HG03571 (cell line): ENCODE data around the gene CIC.

Experiments used
- ATAC-seq: cut with Tn5 transposase; IDR thresholded peaks from one replicate; pipeline ENCODE4 v1.9.1; 2021; ENCODE audit not compliant: unreplicated experiment

Gene CIC

GRCh38 chr19:42306646-42307045 is 37.6 kb downstream of the CIC start:
- no peak for ATAC-seq

GRCh38 chr19:42309686-42310085 is 40.6 kb downstream of the CIC start:
- no peak for ATAC-seq

GRCh38 chr19:42311657-42312056 is 42.6 kb downstream of the CIC start:
- no peak for ATAC-seq

GRCh38 chr19:42312370-42312769 is 43.3 kb downstream of the CIC start:
- ATAC-seq: no peak

- ATAC-seq: no peak
These were observed 44.2 kb downstream of the CIC start, which contains the start of gene TMEM145 for GRCh38 chr19:42313096-42313839. TSS of gene TMEM145 (plus strand) at chr19:42313309. CDS start at chr19:42313377, 68 bp downstream.

- no peak for ATAC-seq
These were observed 45.0 kb downstream of the CIC start for GRCh38 chr19:42313840-42314755.

- no peak for ATAC-seq
These were observed 46.0 kb downstream of the CIC start for GRCh38 chr19:42315024-42315423.

- peak; percentile 72 for ATAC-seq
These were observed 47.5 kb downstream of the CIC start for GRCh38 chr19:42316223-42317211.

GRCh38 chr19:42317535-42317934 is 48.5 kb downstream of the CIC start:
- ATAC-seq: no peak

GRCh38 chr19:42322305-42322704 is 53.3 kb downstream of the CIC start:
- ATAC-seq: no peak

- ATAC-seq: no peak
These were observed 54.4 kb downstream of the CIC start for GRCh38 chr19:42323473-42323851.

GRCh38 chr19:42323852-42324654 is 55.0 kb downstream of the CIC start:
- no peak for ATAC-seq

GRCh38 chr19:42324655-42325307 is 55.7 kb downstream of the CIC start:
- no peak for ATAC-seq

GRCh38 chr19:42325308-42325895 is 56.4 kb downstream of the CIC start, which contains the start of gene MEGF8:
TSS of gene MEGF8 (plus strand) at chr19:42325635. CDS start at chr19:42326244, 609 bp downstream.
- peak; percentile 87 for ATAC-seq

GRCh38 chr19:42325896-42326771 is 57.1 kb downstream of the CIC start:
- ATAC-seq: peak; percentile 10

GRCh38 chr19:42326969-42327368 is 57.9 kb downstream of the CIC start:
- no peak for ATAC-seq

- ATAC-seq: no peak
These were observed 58.3 kb downstream of the CIC start for GRCh38 chr19:42327381-42327780.

- ATAC-seq: no peak
These were observed 59.1 kb downstream of the CIC start for GRCh38 chr19:42328106-42328505.
